T47D (cell line): ENCODE measurements around the gene SAP30L.

Experiments used
- DNase-seq, 2 experiments: peaks; one replicate each; pipeline versions ENCODE4 v3.0.0 to v3.0.0-alpha.2; 2011 to 2012; ENCODE audit warnings: low read depth in 1 of 2, low spot score in 1 of 2
- JUND ChIP-seq: IDR thresholded peaks from 2 replicates; pipeline ENCODE4 v1.6.1; 2012; ENCODE audit warnings: low read depth
- in situ Hi-C: cut with HindIII; loops from 2 replicates; pipeline ENCODE4 v1.10.0; 2016; ENCODE audit warnings: low sequenced_read_pairs, low pct_unique_long_range_greater_than_20kb

Gene SAP30L

DNA sequence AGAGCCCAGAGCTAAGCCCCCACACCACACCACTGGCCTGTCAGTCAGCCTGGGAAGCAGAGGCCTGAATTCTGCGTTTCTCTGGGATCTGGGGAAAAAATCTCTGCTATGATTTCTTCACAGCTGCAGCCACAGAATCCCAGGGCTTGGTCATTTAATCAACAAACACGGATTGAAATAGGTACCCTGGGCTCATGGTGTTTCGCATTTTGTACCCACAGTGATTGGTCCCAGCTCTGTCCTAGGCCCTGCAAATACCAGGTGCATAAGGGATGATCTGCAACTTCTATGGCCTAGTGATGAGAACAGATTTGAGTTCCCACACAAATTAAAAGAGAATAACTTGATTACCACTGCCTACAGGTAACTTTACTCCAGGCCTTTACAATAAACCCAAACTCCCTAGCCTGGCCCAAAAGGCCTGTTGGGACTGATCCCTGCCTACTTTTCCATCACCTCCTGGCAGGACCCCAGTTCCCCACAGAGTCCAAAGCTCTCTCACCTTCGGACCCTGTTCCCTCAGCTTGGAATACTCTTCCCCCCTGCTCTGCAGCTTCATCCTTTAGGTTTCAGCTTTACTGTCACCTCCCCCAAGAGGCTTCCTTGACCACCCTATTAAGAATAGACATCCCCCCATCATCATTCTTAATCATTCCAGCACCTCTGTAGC lies 14.7 kb upstream of the SAP30L start:
- TF ChIP-seq JUND, result no peak
- in situ Hi-C loops, result no loop called here
- DNase-seq, result no peak

DNA sequence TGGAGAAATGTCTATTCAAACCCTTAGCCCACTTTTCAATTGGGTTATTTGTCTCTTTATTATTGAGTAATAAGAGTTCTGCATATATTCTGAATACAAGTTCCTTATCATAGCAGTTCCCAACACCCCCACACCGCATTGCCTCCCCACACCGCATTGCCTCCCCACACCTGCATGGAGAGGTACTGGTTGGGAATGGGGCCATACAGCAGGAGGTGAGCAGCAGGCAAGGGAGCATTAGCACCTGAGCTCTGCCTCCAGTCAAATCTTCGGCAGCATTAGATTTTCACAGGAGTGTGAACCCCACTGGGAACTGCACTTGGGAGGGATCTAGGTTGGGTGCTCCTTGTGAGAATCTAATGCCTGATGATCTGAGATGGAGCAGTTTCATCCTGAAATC lies 10.6 kb upstream of the SAP30L start:
- no peak for DNase-seq
- no peak for TF ChIP-seq JUND
- in situ Hi-C loops, result no loop called here

DNA sequence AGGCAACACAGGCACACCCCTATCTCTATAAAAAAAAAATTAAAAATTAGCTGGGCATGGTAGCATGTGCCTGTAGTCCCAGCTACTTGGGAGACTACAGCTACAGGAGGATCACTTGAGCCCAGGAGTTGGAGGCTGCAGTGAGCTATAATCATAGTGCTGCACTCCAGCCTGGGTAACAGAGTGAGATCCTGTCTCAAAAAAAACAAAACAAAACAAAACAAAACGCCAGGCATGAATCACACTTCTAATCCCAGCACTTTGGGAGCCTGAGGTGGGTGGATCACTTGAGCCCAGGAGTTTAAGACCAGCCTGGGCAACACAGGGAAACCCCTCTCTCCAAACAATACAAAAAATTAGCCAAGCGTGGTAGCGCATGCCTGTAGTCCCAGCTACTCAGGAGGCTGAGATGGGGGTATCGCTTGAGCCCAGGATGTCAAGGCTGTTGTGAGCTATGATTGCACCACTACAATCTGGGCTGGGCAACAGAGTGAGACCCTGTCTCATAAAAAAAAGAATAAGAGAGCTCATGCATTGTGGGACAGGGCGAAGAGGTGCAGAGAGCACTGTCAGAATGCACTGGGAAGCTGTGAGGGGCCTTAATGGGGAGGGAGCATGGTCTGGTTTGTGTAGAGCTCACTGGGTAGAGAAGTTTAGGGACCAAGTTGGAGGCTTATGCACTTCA lies 8.4 kb upstream of the SAP30L start:
- DNase-seq, result no peak
- in situ Hi-C loops, result no loop called here
- no peak for TF ChIP-seq JUND

DNA sequence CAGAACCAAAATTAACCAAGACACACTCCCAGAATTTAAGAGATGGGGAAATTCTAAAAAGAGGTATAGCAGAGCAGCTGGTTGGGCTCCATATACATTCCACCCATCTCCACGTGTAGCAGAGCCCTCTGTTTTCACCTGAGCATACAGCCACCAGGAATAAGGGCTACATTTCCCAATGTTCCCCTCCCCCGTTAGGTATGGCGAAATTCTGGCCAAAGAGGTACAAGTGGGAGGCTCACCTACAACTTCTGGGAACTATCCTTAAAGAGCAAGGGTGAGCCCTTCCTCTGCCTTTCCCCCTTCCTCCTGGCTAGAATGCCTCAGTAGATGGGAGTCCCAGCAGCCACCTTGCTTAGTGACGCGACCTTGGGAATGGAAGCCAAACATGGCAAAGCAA lies 5.3 kb upstream of the SAP30L start:
- in situ Hi-C loops, result no loop called here
- DNase-seq, result no peak
- no peak for TF ChIP-seq JUND

GRCh38 chr5:154442801-154443200 lies 3.0 kb upstream of the SAP30L start:
- in situ Hi-C loops, result no loop called here
- TF ChIP-seq JUND, result no peak
- no peak for DNase-seq

DNA sequence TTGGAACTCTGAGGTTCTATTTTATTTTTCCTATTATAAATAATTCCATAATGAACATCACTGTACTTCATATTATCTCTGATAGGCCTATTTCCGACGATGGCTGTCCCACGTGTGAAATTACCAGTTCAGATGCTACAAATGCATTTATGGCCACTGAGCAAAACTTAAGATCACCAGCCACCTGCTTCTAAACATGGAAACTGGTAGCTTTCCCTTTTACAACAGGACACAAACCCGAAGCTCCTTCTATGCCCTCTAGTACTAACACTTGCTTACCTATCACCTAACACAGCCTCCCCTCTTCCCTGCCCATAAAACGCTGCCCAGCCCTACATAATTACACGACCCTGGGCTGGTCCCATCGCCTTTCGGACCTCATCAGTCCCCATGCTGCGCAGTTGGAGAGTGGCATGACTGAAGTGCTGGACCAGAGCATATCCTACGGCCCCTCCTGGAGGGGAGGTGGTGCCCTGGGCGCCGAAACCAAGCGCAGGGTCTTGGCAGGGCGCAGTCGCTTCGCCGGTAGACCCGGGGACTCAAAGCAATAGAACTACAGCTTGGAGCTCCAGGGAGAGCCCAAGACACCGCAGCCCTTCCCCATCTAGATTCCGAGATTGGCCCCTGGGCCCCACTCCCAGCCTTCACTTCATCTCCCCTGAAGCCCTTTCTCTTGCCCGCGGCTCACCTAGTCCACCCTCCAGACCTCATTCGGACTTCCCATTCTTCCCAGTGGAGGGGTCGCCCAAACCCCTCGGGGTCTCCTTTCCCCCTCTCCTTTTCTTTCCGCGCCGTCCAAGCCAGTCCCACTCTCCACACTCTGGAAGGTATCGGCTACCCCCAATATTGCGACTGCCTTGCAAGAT lies 1.0 kb upstream of the SAP30L start:
- no peak for TF ChIP-seq JUND
- in situ Hi-C loops, result no loop called here
- DNase-seq, result no peak

DNA sequence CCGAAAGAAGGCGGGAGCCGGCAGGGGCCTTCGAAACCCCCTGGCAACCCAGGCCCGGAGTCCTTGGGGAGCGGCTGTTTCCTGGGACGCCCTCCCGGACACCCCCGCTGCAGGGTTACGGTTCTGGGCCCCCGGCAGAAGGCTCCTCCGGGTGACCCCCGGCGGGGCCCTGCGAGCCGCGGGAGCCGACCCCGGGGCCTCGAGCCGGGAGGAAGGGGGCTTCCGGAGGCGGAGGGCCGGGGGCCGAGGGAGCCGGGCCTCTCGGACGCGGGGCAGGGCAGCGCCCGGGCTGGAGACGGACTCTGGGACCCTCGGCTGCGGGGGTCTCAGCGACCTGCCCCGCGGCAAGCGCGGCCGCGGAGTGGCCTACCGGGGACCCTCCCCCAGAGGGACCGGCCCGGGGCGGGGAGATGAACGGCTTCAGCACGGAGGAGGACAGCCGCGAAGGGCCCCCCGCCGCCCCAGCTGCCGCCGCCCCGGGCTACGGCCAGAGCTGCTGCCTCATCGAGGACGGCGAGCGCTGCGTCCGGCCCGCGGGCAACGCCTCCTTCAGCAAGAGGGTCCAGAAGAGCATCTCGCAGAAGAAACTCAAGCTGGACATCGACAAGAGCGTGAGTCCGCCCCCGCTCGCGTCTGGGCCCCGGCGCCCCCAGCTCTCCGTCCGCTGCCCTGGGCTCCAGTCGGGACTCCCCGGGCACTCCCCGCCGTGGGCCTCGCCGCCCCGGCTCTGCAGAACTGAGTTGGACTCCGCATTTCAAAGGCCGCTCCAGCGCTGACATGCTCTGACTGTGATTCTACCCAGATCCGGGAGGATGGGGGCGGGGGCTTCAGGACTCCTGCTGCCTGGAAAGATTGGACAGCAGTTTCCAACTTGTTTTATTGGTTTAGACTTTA lies 645 bp downstream of the SAP30L start:
- in situ Hi-C loops, result no loop called here
- peak; percentile 52 to 62 for DNase-seq

DNA sequence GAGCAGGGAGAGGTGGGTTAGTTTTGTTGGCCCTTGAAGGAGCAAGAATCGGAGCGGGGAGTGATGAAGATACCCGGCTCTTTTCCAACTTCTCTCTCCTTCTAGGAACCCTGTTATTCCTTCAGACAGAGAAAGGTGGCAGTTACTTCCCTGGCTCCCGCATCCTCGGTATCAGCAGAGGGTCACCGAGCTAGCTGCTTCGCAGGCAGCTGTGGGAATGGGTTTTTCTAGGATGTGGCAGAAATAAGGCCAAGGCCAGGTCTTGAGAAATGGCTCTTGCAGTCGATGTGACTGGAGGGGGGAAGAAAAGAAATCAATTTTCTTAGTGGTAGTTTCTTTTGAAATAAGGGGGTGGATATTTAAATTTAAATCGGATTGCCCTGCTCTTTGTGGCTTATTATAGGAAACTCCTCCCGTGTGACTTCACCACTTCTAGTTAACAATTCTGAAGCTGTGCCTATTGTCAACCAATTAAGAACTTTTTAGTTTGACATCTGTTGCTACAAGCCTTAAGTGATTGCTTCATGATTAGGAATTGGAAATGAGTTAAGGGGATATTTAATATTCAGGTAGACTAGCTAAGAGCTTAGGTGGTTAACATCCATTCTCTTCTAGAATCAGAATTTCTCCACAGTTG lies 1.4 kb downstream of the SAP30L start:
- in situ Hi-C loops, result no loop called here
- DNase-seq, result no peak
- TF ChIP-seq JUND, result no peak

More for the DNA sequence above, 645 bp downstream of the SAP30L start:
- TF ChIP-seq JUND, result no peak

DNA sequence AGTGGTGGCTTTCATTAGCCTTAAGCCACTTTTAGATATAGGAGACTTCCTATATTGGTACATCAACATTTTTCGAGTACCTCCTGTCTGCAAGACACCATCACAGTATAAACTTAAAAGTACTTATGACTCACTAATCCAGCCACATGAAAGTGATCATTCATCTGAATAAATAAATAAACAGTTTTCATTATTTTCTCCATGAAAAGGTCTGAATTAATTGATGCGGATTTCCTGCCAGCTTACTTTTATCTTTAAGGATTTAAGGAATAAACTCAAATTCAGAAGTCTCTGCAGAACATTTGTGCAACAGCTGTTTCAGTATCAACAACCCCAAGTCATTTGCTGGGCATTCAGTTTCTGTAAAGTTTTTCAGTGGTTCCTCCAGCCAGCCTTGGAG lies 4.0 kb downstream of the SAP30L start:
- in situ Hi-C loops, result no loop called here
- no peak for DNase-seq
- no peak for TF ChIP-seq JUND

DNA sequence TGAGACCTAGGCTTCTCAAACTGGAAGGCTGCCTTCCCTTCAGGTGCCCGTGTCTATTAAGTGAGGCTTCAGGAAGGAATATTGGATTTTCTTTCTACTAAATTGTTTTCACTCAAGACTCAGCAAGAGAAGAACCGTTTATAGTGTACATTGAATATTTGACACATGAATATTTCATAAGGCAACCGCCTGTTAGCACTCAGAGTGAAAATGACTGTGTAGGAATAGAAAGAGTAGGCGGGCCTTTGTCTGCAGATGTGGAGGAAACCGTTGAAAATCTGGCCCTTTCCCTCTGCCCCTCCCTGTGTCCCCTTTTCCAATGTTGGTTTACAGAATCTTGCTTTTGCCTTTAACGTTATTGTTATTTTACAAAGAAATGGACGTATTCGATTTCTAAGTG lies 6.2 kb downstream of the SAP30L start:
- in situ Hi-C loops, result no loop called here
- TF ChIP-seq JUND, result no peak

GRCh38 chr5:154455585-154455984 lies 9.8 kb downstream of the SAP30L start:
- no peak for DNase-seq
- in situ Hi-C loops, result no loop called here
- TF ChIP-seq JUND, result no peak

More for the DNA sequence above, 6.2 kb downstream of the SAP30L start:
- DNase-seq, result no peak

GRCh38 chr5:154456540-154456939 lies 10.7 kb downstream of the SAP30L start:
- DNase-seq, result no peak
- in situ Hi-C loops, result no loop called here
- TF ChIP-seq JUND, result no peak
